ENCODE data around the gene CRELD2. TPM values are rescaled to one million over a fixed set of nuclear protein-coding genes. Genes with fewer than 3 reads are reported as not detected.
"Not testable (repeated sequence)": the region's sequence is repeated elsewhere in the genome, so short reads cannot be mapped to it uniquely, and the experiment has no call there.

Gene CRELD2
- total and polyA plus RNA-seq, 7 donors: 8.8 to 14.1 (median 11.6) TPM

DNA sequence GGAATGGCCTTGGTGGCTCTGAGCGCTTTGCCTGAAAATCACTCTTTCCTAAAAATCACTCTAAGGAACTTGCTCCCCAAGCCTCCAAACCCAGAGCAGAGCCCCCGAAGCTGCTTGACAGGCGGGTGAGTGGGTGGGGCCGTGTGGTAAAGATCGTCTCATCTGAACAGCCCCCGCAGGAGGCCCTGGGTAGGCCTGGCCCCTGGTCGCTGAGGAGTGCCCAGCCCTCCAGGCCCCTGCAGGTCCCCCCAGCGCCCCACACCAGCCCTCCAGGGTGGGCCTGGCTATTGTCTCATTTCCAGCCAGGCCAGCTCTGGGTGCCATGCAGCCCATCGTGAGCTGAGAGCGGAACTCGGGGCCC is 25.0 kb downstream of the CRELD2 start:
- TF ChIP-seq CTCF (IDR thresholded peaks at IDR 0.05): no peak
- H3K9me3 ChIP-seq: no peaks in the 10 kb centered on the region
- no peak overlapping the region for H3K27ac ChIP-seq
- H3K4me1 ChIP-seq: no peaks in the 10 kb centered on the region
- H3K27me3 ChIP-seq (ENCODE audit: insufficient read depth in 3 of 3, low read length in 2 of 3): no peaks in the 10 kb centered on the region
- H3K4me3 ChIP-seq: no peak overlapping the region
- intact Hi-C loops (cut with DNase I): no loop called here
- no peak for ATAC-seq
- DNase-seq: no peak
- WGBS, 3 donors: 88 to 92% (median 91%) methylated on average over 10 to 11 of the region's 11 CpGs
- no peaks in the 10 kb centered on the region for H3K36me3 ChIP-seq (ENCODE audit: insufficient read depth in 1 of 2, low read depth in 1 of 2)

DNA sequence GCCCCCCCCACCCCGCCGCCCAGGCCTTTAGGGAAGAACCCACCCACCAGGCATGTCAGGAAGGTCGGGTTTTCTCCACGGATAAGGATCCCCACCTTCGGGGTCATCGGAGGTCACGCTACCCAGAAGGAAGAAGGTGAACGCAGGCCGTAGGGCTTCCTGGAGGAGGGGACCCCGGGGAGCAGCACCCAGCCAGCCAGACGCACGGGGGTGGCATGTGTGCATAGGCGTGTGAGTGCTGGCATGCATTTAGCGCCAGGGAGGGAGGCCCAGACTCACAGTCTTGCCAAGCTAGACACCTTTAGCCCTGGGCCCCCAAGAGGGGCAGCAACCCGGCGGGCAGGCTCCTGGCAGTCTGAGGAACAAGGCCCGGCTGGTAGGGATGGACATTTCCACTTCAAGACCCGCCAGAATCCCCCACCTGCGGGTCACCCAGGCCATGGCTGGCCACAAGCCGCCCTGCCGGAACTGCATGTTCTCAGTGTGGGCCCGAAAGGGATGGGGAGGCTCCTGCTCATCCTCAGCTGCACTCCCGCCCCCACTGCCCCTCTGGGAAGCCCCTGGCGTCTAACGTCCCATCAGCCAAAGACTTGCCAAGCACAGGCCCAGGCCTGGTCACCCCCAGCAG is 25.5 kb downstream of the CRELD2 start:
- Histone ChIP-seq H3K27ac (peak overlapping the region; percentile 53), H3K27me3 (ENCODE audit: insufficient read depth in 3 of 3, low read length in 2 of 3) (no peaks in the 10 kb centered on the region), H3K4me1 (no peaks in the 10 kb centered on the region), H3K9me3 (no peaks in the 10 kb centered on the region), H3K4me3 (no peak overlapping the region), H3K36me3 (ENCODE audit: insufficient read depth in 1 of 2, low read depth in 1 of 2) (no peaks in the 10 kb centered on the region)
- TF ChIP-seq CTCF (IDR thresholded peaks at IDR 0.05): no peak
- DNase-seq: no peak
- 82 to 90% (median 84%) methylated on average over 24 to 25 of the region's 25 CpGs for WGBS, 3 donors
- intact Hi-C loops (cut with DNase I): no loop called here
- ATAC-seq: no peak

DNA sequence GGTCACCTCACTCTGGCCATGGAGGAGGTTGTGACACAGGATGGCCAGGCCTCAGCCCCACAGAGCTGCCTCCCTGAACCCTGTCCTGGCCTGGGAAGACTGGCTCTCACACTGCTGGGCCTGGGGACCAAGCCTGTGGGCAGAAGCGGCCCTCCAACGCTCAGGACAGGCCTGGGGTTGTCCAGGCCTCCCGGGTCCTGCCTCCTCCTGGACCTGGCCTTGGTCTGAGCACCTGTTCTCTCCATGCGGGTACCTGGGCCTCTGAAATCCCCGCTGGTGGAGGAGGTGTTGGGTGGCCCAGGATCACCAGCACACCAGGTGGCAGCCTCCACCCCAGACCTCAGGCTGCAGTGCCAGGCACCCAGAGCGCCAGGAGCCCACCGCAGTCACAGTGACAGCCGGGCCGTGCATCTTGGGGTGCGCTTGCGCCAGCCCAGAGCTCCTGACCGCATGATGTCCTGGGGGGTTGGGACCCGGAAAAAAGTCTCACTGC is 26.0 kb downstream of the CRELD2 start:
- H3K27ac ChIP-seq: peak overlapping the region; percentile 53
- 93 to 94% (median 93%) methylated on average over 13 of the region's 13 CpGs for WGBS, 3 donors
- DNase-seq: no peak
- ATAC-seq: peak in 1 of 4 donors; percentile 25
- peak overlapping the region; percentile 45 for H3K4me3 ChIP-seq
- H3K36me3 ChIP-seq (ENCODE audit: insufficient read depth in 1 of 2, low read depth in 1 of 2): no peaks in the 10 kb centered on the region
- H3K27me3 ChIP-seq (ENCODE audit: insufficient read depth in 3 of 3, low read length in 2 of 3): no peaks in the 10 kb centered on the region
- H3K4me1 ChIP-seq: no peaks in the 10 kb centered on the region
- TF ChIP-seq CTCF (IDR thresholded peaks at IDR 0.05): no peak
- H3K9me3 ChIP-seq: no peaks in the 10 kb centered on the region
- intact Hi-C loops (cut with DNase I): no loop called here

- H3K27me3 ChIP-seq (ENCODE audit: insufficient read depth in 3 of 3, low read length in 2 of 3); ATAC-seq; H3K36me3 ChIP-seq (ENCODE audit: insufficient read depth in 1 of 2, low read depth in 1 of 2); H3K9me3 ChIP-seq; H3K27ac ChIP-seq; intact Hi-C loops (cut with DNase I); DNase-seq; H3K4me3 ChIP-seq; H3K4me1 ChIP-seq: not testable (repeated sequence)
- 86 to 89% (median 87%) methylated on average over 17 of the region's 17 CpGs for WGBS, 3 donors
These were observed 26.8 kb downstream of the CRELD2 start for GRCh38 chr22:49945042-49945794.

DNA sequence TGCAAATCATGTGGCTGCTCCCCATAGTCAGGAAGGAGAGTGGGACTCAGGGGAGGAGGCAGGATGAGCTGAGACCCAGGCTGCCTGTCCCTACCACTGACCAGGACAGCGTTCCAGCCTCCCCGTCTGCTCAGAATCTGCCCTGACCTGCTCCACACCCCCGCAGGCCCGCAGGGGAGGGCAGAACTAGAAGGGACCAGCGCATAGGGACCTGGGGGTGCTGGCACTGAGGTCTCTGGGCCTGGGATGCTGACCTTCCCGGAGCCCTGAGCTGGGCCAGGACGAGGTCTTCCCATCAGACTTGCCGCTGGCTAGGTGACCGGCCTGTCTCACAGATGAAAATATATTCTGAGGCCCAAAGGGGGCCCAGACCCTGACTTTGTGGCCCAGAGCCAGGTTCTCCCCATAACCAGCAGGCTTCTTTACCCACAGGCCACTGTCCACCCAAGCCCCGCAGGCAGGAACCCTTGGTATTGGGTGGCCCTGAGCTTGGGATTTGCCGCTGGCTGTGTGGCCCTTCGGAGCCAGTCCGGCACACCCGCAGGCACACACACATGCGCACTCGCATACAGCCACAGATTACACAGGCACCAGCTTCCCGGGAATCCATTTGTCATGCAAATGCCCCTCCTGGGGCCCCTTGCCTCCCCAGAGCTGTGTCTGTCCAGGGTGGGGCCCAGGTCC is 28.3 kb downstream of the CRELD2 start:
- DNase-seq: no peak
- H3K27ac ChIP-seq: no peak overlapping the region
- H3K27me3 ChIP-seq (ENCODE audit: insufficient read depth in 3 of 3, low read length in 2 of 3): no peaks in the 10 kb centered on the region
- no peak for TF ChIP-seq CTCF (IDR thresholded peaks at IDR 0.05)
- H3K4me1 ChIP-seq: no peaks in the 10 kb centered on the region
- H3K36me3 ChIP-seq (ENCODE audit: insufficient read depth in 1 of 2, low read depth in 1 of 2): no peaks in the 10 kb centered on the region
- intact Hi-C loops (cut with DNase I): no loop called here
- WGBS, 3 donors: 87 to 90% (median 87%) methylated on average over 17 of the region's 17 CpGs
- H3K4me3 ChIP-seq: no peak overlapping the region
- no peak for ATAC-seq
- H3K9me3 ChIP-seq: no peaks in the 10 kb centered on the region

All from psoas muscle (tissue), 8 donors.